DND-41 (cell line): ENCODE measurements around the gene SLC39A12.
A peak's percentile ranks its signal among the peaks of the same experiment; 100 is the strongest.

Experiments
- ATAC-seq: fragments of 200-7000 bp; cut with Tn5 transposase; 3 replicates; pipeline ENCODE4 v1.9.1; 2021; ENCODE audit warnings: low read depth; ENCODE audit not compliant: insufficient read depth
- DNase-seq: peaks from one replicate; pipeline ENCODE4 v3.0.0-alpha.2; 2020
- H2AFZ ChIP-seq: 2 replicates; pipeline ENCODE4 v1.6.0; 2012; ENCODE audit warnings: low read depth, low read length
- H3K27ac ChIP-seq: 2 replicates; pipeline ENCODE4 v1.5.1; 2012; ENCODE audit warnings: low read length, inconsistent platforms
- H3K27me3 ChIP-seq: fragments of 200-600 bp; sonication (generic); 2 replicates; pipeline ENCODE4 v1.6.0; 2012; ENCODE audit warnings: low read length, mild to moderate bottlenecking, inconsistent platforms; ENCODE audit not compliant: insufficient read depth, poor library complexity
- H3K36me3 ChIP-seq: 2 replicates; pipeline ENCODE4 v1.5.1; 2012; ENCODE audit warnings: low read length, inconsistent platforms; ENCODE audit not compliant: insufficient read depth
- H3K4me1 ChIP-seq: 2 replicates; pipeline ENCODE4 v1.5.1; 2012; ENCODE audit warnings: mild to moderate bottlenecking, low read length; ENCODE audit not compliant: insufficient read depth
- H3K4me2 ChIP-seq: 2 replicates; pipeline ENCODE4 v1.6.0; 2012; ENCODE audit warnings: mild to moderate bottlenecking, moderate library complexity, low read length, inconsistent platforms; ENCODE audit not compliant: insufficient read depth
- H3K4me3 ChIP-seq, 2 experiments: fragments of 200-600 bp in 1 of 2; shearing (Covaris generic) in 1 of 2; 2 replicates each; pipeline ENCODE4 v1.5.1; 2012 to 2016; ENCODE audit warnings: inconsistent platforms in 2 of 2, low read length in 2 of 2, mild to moderate bottlenecking in 2 of 2, low read depth in 1 of 2, moderate library complexity in 1 of 2
- H3K79me2 ChIP-seq: 2 replicates; pipeline ENCODE4 v1.6.0; 2012; ENCODE audit warnings: low read length, inconsistent platforms; ENCODE audit not compliant: insufficient read depth
- H3K9ac ChIP-seq: 2 replicates; pipeline ENCODE4 v1.6.0; 2012; ENCODE audit warnings: low read depth, mild to moderate bottlenecking, inconsistent platforms, low read length, moderate library complexity
- H3K9me3 ChIP-seq: 2 replicates; pipeline ENCODE4 v1.5.1; 2012; ENCODE audit warnings: low read length, moderate library complexity, mild to moderate bottlenecking, inconsistent platforms; ENCODE audit not compliant: insufficient read depth, severe bottlenecking
- H4K20me1 ChIP-seq: 2 replicates; pipeline ENCODE4 v1.6.0; 2012; ENCODE audit warnings: low read length; ENCODE audit not compliant: insufficient read depth
- EZH2 ChIP-seq: IDR thresholded peaks from 3 replicates; pipeline ENCODE4 v1.6.1; 2012; ENCODE audit warnings: borderline replicate concordance, low read depth, mild to moderate bottlenecking, moderate library complexity, low read length, inconsistent platforms; ENCODE audit not compliant: severe bottlenecking
- TF ChIP-seq, protein P1 (sequence below): IDR thresholded peaks from 2 replicates; pipeline ENCODE4 v1.5.1; 2012; ENCODE audit warnings: borderline replicate concordance, low read length, moderate library complexity, mild to moderate bottlenecking; ENCODE audit not compliant: poor library complexity, severe bottlenecking; ENCODE audit errors: extremely low read depth

Gene SLC39A12

DNA sequence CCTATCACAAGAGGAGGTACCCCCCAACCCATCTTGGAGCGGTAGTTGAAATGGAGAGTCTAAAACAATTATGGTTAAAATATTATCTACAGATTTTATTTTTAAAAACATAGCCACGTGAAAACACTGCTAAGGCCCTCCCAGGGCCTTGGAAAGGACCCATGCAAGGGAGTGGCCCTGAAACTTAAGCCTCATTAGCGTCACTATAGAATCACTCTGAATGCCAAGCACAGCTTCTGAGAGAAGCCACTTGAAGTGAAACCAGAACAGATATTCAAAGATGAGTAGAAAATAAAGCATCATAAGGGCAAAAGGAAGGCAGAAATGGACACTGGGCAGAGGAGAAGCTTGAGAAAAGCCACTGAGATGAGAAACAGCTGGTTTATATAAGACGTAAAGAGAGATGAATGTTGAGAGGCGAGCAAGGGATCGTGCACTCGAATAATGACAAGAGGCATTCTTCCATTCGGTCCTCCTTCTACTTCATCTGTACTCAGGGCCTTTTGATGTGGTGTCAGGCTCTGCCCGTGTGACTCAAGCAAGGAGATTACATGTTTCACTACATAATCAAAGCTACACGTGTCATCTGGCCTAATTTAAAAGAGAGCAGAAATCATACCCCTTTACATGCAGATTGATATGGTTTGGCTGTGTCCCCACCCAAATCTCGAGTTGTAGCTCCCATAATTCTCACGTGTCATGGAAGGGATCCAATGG is 33.4 kb upstream of the SLC39A12 start:
- TF ChIP-seq EZH2 = no peak
- TF ChIP-seq, protein P1, sequence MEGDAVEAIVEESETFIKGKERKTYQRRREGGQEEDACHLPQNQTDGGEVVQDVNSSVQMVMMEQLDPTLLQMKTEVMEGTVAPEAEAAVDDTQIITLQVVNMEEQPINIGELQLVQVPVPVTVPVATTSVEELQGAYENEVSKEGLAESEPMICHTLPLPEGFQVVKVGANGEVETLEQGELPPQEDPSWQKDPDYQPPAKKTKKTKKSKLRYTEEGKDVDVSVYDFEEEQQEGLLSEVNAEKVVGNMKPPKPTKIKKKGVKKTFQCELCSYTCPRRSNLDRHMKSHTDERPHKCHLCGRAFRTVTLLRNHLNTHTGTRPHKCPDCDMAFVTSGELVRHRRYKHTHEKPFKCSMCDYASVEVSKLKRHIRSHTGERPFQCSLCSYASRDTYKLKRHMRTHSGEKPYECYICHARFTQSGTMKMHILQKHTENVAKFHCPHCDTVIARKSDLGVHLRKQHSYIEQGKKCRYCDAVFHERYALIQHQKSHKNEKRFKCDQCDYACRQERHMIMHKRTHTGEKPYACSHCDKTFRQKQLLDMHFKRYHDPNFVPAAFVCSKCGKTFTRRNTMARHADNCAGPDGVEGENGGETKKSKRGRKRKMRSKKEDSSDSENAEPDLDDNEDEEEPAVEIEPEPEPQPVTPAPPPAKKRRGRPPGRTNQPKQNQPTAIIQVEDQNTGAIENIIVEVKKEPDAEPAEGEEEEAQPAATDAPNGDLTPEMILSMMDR = no peak
- no peaks in the 10 kb centered on the region for H4K20me1 ChIP-seq
- H3K9me3 ChIP-seq = no peaks in the 10 kb centered on the region
- no peak overlapping the region for H3K9ac ChIP-seq
- H3K4me2 ChIP-seq = no peak overlapping the region
- DNase-seq (peak; percentile 40), ATAC-seq (peak; percentile 93)
- H3K79me2 ChIP-seq = no peaks in the 10 kb centered on the region
- H2AFZ ChIP-seq = no peak overlapping the region
- no peaks in the 10 kb centered on the region for H3K4me1 ChIP-seq
- no peaks in the 10 kb centered on the region for H3K27me3 ChIP-seq
- no peak overlapping the region for H3K27ac ChIP-seq
- no peak overlapping the region for H3K4me3 ChIP-seq
- H3K36me3 ChIP-seq = no peaks in the 10 kb centered on the region

DNA sequence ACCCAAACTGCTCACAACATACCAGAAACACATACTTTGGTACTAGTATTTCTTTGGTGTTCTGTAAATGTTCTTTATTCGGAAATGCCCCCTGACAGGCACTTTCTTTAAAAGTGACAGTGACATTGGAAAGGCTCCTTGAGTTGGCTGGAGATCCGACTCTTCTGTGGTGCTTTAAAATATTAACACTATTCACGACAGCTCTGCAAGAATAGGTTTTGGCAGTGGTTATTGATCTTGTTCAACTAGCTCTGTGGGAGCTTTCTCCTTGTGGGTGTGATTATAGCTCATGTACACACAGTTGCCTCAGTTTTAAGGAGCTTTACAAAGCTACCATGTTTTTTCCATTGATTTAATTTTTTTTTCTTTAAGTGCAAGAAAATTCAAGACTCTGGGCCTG is 30.3 kb upstream of the SLC39A12 start:
- no peak overlapping the region for H3K4me3 ChIP-seq
- H2AFZ ChIP-seq = no peak overlapping the region
- H3K4me1 ChIP-seq = no peaks in the 10 kb centered on the region
- H3K9ac ChIP-seq = no peak overlapping the region
- no peaks in the 10 kb centered on the region for H3K27me3 ChIP-seq
- no peaks in the 10 kb centered on the region for H3K79me2 ChIP-seq
- no peak for TF ChIP-seq EZH2
- TF ChIP-seq, protein P1 = no peak
- no peak overlapping the region for H3K27ac ChIP-seq
- H3K9me3 ChIP-seq = no peaks in the 10 kb centered on the region
- H3K36me3 ChIP-seq = no peaks in the 10 kb centered on the region
- H4K20me1 ChIP-seq = no peaks in the 10 kb centered on the region
- no peak overlapping the region for H3K4me2 ChIP-seq
- DNase-seq (no peak), ATAC-seq (no peak)

DNA sequence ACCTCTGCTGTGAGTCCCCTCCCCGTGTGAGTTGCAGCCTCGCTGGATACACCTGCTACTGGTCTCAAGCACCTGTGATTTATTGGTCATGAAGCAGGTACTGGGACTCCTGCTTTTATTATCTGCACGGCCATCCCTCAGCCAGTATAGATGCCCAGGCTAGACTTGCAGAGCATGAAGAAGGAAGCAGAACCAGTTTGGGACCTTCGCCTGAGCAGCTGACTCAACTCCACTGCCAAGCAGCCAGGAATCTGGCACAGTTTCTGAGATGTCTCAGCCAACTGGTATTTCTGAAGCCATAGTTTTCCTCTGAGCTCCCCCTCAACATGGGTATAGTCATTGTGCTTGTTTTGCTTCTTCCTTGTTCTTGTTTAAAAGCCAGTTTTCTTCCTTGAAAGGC is 28.0 kb upstream of the SLC39A12 start:
- Histone ChIP-seq H3K36me3 (no peaks in the 10 kb centered on the region), H3K79me2 (no peaks in the 10 kb centered on the region), H3K4me1 (no peaks in the 10 kb centered on the region), H3K4me2 (no peak overlapping the region), H3K9ac (no peak overlapping the region), H4K20me1 (no peaks in the 10 kb centered on the region), H3K4me3 (no peak overlapping the region), H3K27ac (no peak overlapping the region), H3K27me3 (no peaks in the 10 kb centered on the region), H3K9me3 (no peaks in the 10 kb centered on the region), H2AFZ (no peak overlapping the region)
- ATAC-seq = no peak
- TF ChIP-seq, protein P1 = no peak
- no peak for TF ChIP-seq EZH2
- no peak for DNase-seq
